Gastroesophageal sphincter (tissue), 4 donors: ENCODE measurements around the gene TOMM6. TPM values are rescaled to one million over a fixed set of nuclear protein-coding genes. Genes with fewer than 3 reads are reported as not detected.

Source experiments
- ATAC-seq: fragments of 150-250 bp; one replicate; pipeline ENCODE4 v1.9.1; 2016; ENCODE audit warnings: mild to moderate bottlenecking, moderate library complexity
- H3K27ac ChIP-seq, 4 donors: fragments of 200-600 bp; sonication (generic) in 3 of 4; 1 replicate in 3 of 4; 2 replicates in 1 of 4; pipeline ENCODE4 v1.5.1; 2016 to 2019
- H3K27me3 ChIP-seq: fragments of 200-600 bp; sonication (generic); one replicate; pipeline ENCODE4 v1.5.1; 2019
- H3K36me3 ChIP-seq, 2 donors: fragments of 200-600 bp; sonication (generic); one replicate each; pipeline ENCODE4 v1.5.1; 2019; ENCODE audit warnings: control low read depth in 1 of 2
- H3K4me1 ChIP-seq, 3 donors: fragments of 200-600 bp; sonication (generic); 1 replicate in 2 of 3; 2 replicates in 1 of 3; pipeline ENCODE4 v1.5.1; 2016 to 2019; ENCODE audit warnings: control low read depth in 2 of 3
- H3K4me3 ChIP-seq, 2 donors: fragments of 200-600 bp; sonication (generic); one replicate each; pipeline ENCODE4 v1.5.1; 2019; ENCODE audit warnings: mild to moderate bottlenecking in 1 of 2, moderate library complexity in 1 of 2
- H3K9me3 ChIP-seq, 3 donors: fragments of 200-600 bp; sonication (generic); one replicate each; pipeline ENCODE4 v1.5.1; 2017 to 2019; ENCODE audit warnings: control low read depth in 2 of 3
- EP300 ChIP-seq: sonication (generic); formaldehyde crosslinking; IDR thresholded peaks from one replicate; pipeline ENCODE4 v1.6.1; 2017; ENCODE audit warnings: antibody characterized with exemption, mild to moderate bottlenecking
- POLR2A ChIP-seq, 2 donors: fragments of 450-650 bp; IDR thresholded peaks; one replicate each; pipeline ENCODE4 v1.6.1; 2017; ENCODE audit warnings: antibody characterized with exemption in 2 of 2, mild to moderate bottlenecking in 2 of 2, moderate library complexity in 1 of 2
- POLR2AphosphoS5 ChIP-seq: sonication (generic); formaldehyde crosslinking; IDR thresholded peaks from one replicate; pipeline ENCODE4 v1.6.1; 2017; ENCODE audit warnings: antibody characterized with exemption
- WGBS, 2 donors: methylation state at CpG; one replicate each; pipeline ENCODE4 v1.1.5; 2018; ENCODE audit warnings: low coverage in 1 of 2; 5-methylcytosine and 5-hydroxymethylcytosine counted together
- total RNA-seq, 4 donors: library from RNA; depleted of rRNA; stranded (reverse); fragments of >200 nt; gene quantifications; one replicate each; pipeline ENCODE4 v1.1.0, GENCODE V29; 2016
- TF ChIP-seq, protein P1 (sequence below), 4 experiments: fragments of 200-600 bp in 2 of 4; fragments of 450-650 bp in 2 of 4; sonication (generic) in 1 of 4; IDR thresholded peaks; one replicate each; pipeline ENCODE4 v1.5.1; 2017 to 2019; ENCODE audit warnings: antibody characterized with exemption in 4 of 4, mild to moderate bottlenecking in 2 of 4, moderate library complexity in 2 of 4

TOMM6 gene
- total RNA-seq, 4 donors from 2014 or later: 74.2 to 120 (median 91.3) TPM

DNA sequence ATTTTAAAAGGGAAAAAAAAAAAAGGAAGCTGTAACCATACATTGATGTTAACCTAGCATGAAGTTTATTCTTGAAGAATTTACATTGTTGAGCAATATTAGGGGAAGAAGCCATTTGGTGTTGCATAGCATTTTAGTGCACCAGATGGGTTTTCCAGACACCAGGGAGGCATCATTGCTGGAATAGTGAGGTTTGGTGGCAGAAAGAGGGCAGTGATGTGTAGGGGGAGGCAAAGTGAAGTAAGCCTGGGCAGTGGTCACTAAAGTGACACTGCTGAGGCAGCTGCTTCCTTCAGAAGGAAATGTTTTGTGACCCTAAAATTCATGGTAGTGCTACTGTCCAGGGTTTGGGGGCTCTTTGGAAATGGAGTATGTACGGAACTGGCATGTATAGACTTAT lies 2.6 kb downstream of the TOMM6 start:
- peaks cover 0 to 68% of the 10 kb centered on the region in 2 donors for H3K36me3 ChIP-seq
- H3K9me3 ChIP-seq: no peaks in the 10 kb centered on the region
- ATAC-seq: no peak
- peaks cover 0 to 25% (median 20%) of the 10 kb centered on the region in 3 donors for H3K4me1 ChIP-seq
- 90 to 100% methylated on average over 1 of the region's 1 CpG for WGBS, 2 donors
- H3K4me3 ChIP-seq: no peak overlapping the region
- H3K27me3 ChIP-seq: no peaks in the 10 kb centered on the region
- no peak overlapping the region for H3K27ac ChIP-seq
- TF ChIP-seq, protein P1, sequence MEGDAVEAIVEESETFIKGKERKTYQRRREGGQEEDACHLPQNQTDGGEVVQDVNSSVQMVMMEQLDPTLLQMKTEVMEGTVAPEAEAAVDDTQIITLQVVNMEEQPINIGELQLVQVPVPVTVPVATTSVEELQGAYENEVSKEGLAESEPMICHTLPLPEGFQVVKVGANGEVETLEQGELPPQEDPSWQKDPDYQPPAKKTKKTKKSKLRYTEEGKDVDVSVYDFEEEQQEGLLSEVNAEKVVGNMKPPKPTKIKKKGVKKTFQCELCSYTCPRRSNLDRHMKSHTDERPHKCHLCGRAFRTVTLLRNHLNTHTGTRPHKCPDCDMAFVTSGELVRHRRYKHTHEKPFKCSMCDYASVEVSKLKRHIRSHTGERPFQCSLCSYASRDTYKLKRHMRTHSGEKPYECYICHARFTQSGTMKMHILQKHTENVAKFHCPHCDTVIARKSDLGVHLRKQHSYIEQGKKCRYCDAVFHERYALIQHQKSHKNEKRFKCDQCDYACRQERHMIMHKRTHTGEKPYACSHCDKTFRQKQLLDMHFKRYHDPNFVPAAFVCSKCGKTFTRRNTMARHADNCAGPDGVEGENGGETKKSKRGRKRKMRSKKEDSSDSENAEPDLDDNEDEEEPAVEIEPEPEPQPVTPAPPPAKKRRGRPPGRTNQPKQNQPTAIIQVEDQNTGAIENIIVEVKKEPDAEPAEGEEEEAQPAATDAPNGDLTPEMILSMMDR (IDR thresholded peaks at IDR 0.05): no peak
- TF ChIP-seq POLR2AphosphoS5 (no peak), POLR2A (IDR thresholded peaks at IDR 0.05) (no peak), EP300 (no peak)

DNA sequence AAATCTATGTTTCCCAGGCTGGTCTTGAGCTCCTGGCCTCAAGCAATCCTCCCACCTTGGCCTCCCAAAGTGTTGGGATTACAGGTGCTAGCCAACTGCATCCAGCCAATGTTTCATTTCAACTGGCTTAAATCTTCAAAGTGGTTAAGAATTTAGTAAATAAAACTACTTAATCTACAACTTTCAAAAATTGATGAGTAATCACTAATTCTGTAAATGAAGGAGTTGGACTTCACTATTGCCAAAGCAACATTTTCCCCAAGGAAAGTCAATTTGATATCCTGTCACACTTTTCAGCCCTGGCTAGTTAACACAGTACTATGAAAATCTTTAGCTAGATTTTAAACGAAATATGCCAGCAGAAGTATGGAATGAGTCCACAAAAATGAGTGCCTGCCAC lies 3.8 kb downstream of the TOMM6 start:
- no peak overlapping the region for H3K4me3 ChIP-seq
- no peak for ATAC-seq
- no peaks in the 10 kb centered on the region for H3K9me3 ChIP-seq
- peaks cover 0 to 75% of the 10 kb centered on the region in 2 donors for H3K36me3 ChIP-seq
- no peaks in the 10 kb centered on the region for H3K27me3 ChIP-seq
- H3K4me1 ChIP-seq: peaks cover 0 to 12% (median 8%) of the 10 kb centered on the region in 3 donors
- H3K27ac ChIP-seq: no peak overlapping the region
- TF ChIP-seq POLR2AphosphoS5 (no peak), EP300 (no peak), POLR2A (IDR thresholded peaks at IDR 0.05) (no peak)
- TF ChIP-seq, protein P1 (IDR thresholded peaks at IDR 0.05): no peak
- WGBS, 2 donors: 70% methylated on average over 1 of the region's 1 CpG

DNA sequence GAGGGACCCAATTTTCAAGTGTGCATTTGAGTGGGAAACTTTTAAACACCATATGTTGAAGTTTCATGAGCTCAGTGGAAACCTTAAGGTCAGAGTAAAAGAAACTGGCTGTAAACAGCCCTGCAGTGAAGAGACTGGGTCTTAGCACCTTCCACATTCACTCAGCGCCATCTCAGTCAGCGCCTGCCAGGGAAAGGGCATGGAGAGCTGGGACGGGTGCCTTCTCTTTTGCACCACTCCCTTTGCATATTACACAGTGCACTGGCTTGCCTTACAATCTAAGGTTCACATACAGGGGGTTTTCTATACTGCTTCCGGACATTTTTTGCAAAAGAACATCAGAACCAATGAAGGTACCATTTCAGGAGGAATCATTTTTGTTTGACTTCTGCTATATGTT lies 4.5 kb downstream of the TOMM6 start:
- TF ChIP-seq POLR2A (IDR thresholded peaks at IDR 0.05) (no peak), POLR2AphosphoS5 (no peak), EP300 (no peak)
- TF ChIP-seq, protein P1 (IDR thresholded peaks at IDR 0.05): no peak
- 83% methylated on average over 4 of the region's 4 CpGs; no CpG with 5 or more reads in 1 of the 2 donors for WGBS, 2 donors
- peaks cover 0 to 11% (median 8%) of the 10 kb centered on the region in 3 donors for H3K4me1 ChIP-seq
- peaks cover 0 to 82% of the 10 kb centered on the region in 2 donors for H3K36me3 ChIP-seq
- no peaks in the 10 kb centered on the region for H3K27me3 ChIP-seq
- no peaks in the 10 kb centered on the region for H3K9me3 ChIP-seq
- ATAC-seq: no peak
- H3K27ac ChIP-seq: no peak overlapping the region
- no peak overlapping the region for H3K4me3 ChIP-seq

DNA sequence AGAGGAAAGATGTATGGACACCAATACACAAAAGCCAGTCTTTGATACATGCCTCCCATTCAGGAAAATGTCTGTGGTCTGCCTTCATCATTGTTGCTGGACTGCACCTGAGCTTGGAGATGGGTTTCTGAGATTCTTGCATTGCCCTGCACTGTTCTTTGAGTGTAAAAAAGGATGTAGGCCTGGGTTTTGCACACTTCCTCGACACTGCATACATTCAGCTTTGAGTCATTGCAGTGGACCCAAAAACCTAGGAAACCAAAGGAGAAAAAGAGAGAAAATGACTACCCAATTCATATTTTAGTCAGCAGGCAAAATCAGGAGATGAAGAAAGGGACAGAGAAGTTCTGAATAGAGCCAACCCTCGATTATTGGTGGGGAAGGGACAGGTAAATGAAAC lies 9.0 kb downstream of the TOMM6 start:
- Histone ChIP-seq H3K9me3 (no peaks in the 10 kb centered on the region), H3K27me3 (no peaks in the 10 kb centered on the region), H3K4me3 (no peak overlapping the region), H3K27ac (no peak overlapping the region), H3K36me3 (peaks cover 0 to 77% of the 10 kb centered on the region in 2 donors), H3K4me1 (no peaks in the 10 kb centered on the region)
- ATAC-seq: no peak
- TF ChIP-seq POLR2A (IDR thresholded peaks at IDR 0.05): no peak
- no peak for TF ChIP-seq EP300
- TF ChIP-seq POLR2AphosphoS5: no peak
- TF ChIP-seq, protein P1 (IDR thresholded peaks at IDR 0.05): no peak
- 75 to 88% methylated on average over 2 of the region's 2 CpGs for WGBS, 2 donors

DNA sequence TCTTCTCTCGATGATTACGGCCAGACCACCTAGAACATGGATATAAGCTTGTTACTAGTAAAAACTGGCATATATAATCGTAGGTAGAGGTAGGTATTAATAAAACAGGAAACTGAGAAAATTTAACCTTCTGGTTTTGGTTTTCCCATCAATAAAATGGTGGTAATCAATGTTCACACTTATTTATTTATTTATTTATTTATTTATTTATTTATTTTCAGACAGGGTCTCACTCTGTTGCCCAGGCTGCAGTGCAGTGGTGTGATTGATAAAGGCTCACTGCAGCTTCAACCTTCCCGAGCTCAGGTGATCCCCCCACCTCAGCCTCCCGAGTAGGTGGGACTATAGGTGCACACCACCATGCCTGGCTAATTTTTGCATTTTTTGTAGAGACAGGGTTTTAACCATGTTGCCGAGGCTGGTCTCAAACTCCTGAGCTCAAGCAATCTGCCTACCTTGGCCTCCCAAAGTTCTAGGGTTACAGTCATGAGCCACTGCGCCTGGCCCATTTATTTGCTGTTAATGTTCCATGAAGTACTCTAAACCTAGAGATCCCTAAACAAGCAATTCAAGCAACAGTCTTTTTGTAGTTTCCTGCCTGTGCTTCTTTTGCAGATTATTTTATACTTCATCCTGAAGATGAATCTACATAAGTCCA lies 11.5 kb downstream of the TOMM6 start:
- no peak overlapping the region for H3K27ac ChIP-seq
- H3K4me1 ChIP-seq: no peaks in the 10 kb centered on the region
- H3K4me3 ChIP-seq: no peak overlapping the region
- H3K36me3 ChIP-seq: peaks cover 0 to 52% of the 10 kb centered on the region in 2 donors
- TF ChIP-seq POLR2AphosphoS5 (no peak), EP300 (no peak), POLR2A (IDR thresholded peaks at IDR 0.05) (no peak)
- TF ChIP-seq, protein P1 (IDR thresholded peaks at IDR 0.05): no peak
- H3K27me3 ChIP-seq: no peaks in the 10 kb centered on the region
- no peak for ATAC-seq
- no peaks in the 10 kb centered on the region for H3K9me3 ChIP-seq
- 90 to 100% methylated on average over 3 to 7 of the region's 7 CpGs for WGBS, 2 donors
